HepG2 (cell line): ENCODE results near the gene C1QTNF12. TPM values are rescaled to one million over a fixed set of nuclear protein-coding genes. Genes with fewer than 3 reads are reported as not detected.

ENCODE experiments used
- FOSL2 ChIP-seq: sonication (generic); formaldehyde crosslinking; IDR thresholded peaks from 2 replicates; pipeline ENCODE4 v1.4.0; 2020; ENCODE audit warnings: missing genetic modification reagents
- GABPA ChIP-seq, 2 experiments: IDR thresholded peaks; 2 replicates each; pipeline ENCODE4 v1.6.1; 2011 to 2016; ENCODE audit warnings: low read depth in 2 of 2, low read length in 1 of 2, missing biosample characterization in 1 of 2, missing genetic modification characterization in 1 of 2
- JARID2 ChIP-seq: sonication (generic); formaldehyde crosslinking; IDR thresholded peaks from 2 replicates; pipeline ENCODE4 v1.8.1; 2023; ENCODE audit warnings: missing genetic modification reagents, inconsistent platforms; ENCODE audit not compliant: insufficient replicate concordance
- NCOA5 ChIP-seq: sonication (generic); formaldehyde crosslinking; IDR thresholded peaks from 2 replicates; pipeline ENCODE4 v1.4.0; 2020; ENCODE audit warnings: missing genetic modification reagents
- PTBP1 ChIP-seq: fragments of 200-400 bp; formaldehyde crosslinking; IDR thresholded peaks from 2 replicates; pipeline ENCODE4 v1.6.1; 2018; ENCODE audit warnings: low read length, low read depth; ENCODE audit not compliant: poor library complexity, severe bottlenecking
- TAF1 ChIP-seq: sonication (generic); formaldehyde crosslinking; IDR thresholded peaks from 2 replicates; pipeline ENCODE4 v1.4.0; 2020; ENCODE audit warnings: missing genetic modification reagents
- ZNF207 ChIP-seq: fragments of 450-650 bp; IDR thresholded peaks from 2 replicates; pipeline ENCODE4 v1.6.1; 2016; ENCODE audit warnings: antibody characterized with exemption, borderline replicate concordance
- ZNF382 ChIP-seq: sonication (generic); formaldehyde crosslinking; IDR thresholded peaks from 2 replicates; pipeline ENCODE4 v1.5.0; 2020; ENCODE audit warnings: missing genetic modification reagents, mild to moderate bottlenecking, borderline replicate concordance
- ZNF546 ChIP-seq: sonication (generic); formaldehyde crosslinking; conservative IDR thresholded peaks from 2 replicates; pipeline ENCODE4 v1.8.1; 2023; ENCODE audit warnings: mild to moderate bottlenecking, missing genetic modification reagents
- ZNF572 ChIP-seq: sonication (generic); formaldehyde crosslinking; IDR thresholded peaks from 2 replicates; pipeline ENCODE4 v1.5.1; 2020; ENCODE audit warnings: mild to moderate bottlenecking, missing genetic modification reagents
- polyA plus RNA-seq, 8 experiments: library from polyadenylated mRNA; depleted of rRNA in 3 of 8; stranded (reverse) in 7 of 8; unstranded in 1 of 8; fragments of >200 nt; fragmentation: Illumina TruSeq in 4 of 8; extraction: Trizol in 4 of 8; gene quantifications; 2 replicates each; pipeline versions ENCODE4 v1.2.1 to v1.2.3, GENCODE V29; 2011 to 2016; ENCODE audit warnings: low read depth in 4 of 8, missing spikeins in 1 of 8, mixed read lengths in 1 of 8; ENCODE audit not compliant: insufficient read depth in 1 of 8
- total RNA-seq, 5 experiments: library from RNA; depleted of rRNA; stranded (reverse); fragments of >200 nt; fragmentation: Illumina TruSeq; extraction: Trizol; gene quantifications; 2 replicates each; pipeline ENCODE4 v1.2.3, GENCODE V29; 2016; ENCODE audit warnings: low read depth in 1 of 5
- TF ChIP-seq, protein P1 (sequence below): sonication (generic); formaldehyde crosslinking; IDR thresholded peaks from 2 replicates; pipeline ENCODE4 v1.4.0; 2020; ENCODE audit warnings: missing genetic modification reagents
- TF ChIP-seq, protein P2 (sequence below): sonication (generic); formaldehyde crosslinking; IDR thresholded peaks from 2 replicates; pipeline ENCODE4 v1.5.1; 2020; ENCODE audit warnings: mild to moderate bottlenecking, missing genetic modification reagents, borderline replicate concordance
- TF ChIP-seq, protein P3 (sequence below): sonication (generic); formaldehyde crosslinking; IDR thresholded peaks from 2 replicates; pipeline ENCODE4 v1.4.0; 2020; ENCODE audit warnings: mild to moderate bottlenecking, missing genetic modification reagents
- TF ChIP-seq, protein P4 (sequence below): sonication (generic); formaldehyde crosslinking; IDR thresholded peaks from 2 replicates; pipeline ENCODE4 v1.4.0; 2020; ENCODE audit warnings: mild to moderate bottlenecking, low read depth, missing genetic modification reagents
- TF ChIP-seq, protein P5 (sequence below): sonication (generic); formaldehyde crosslinking; IDR thresholded peaks from 2 replicates; pipeline ENCODE4 v1.4.0; 2020; ENCODE audit warnings: missing genetic modification reagents
- TF ChIP-seq, protein P6 (sequence below): sonication (generic); formaldehyde crosslinking; IDR thresholded peaks from 2 replicates; pipeline ENCODE4 v1.4.0; 2020; ENCODE audit warnings: mild to moderate bottlenecking, missing genetic modification reagents

The C1QTNF12 gene
- total and polyA plus RNA-seq, 2 of the 13 experiments (the other 11 are each of a cell fraction or from before 2014, with no cell fraction given): 0.18 to 0.64 TPM

DNA sequence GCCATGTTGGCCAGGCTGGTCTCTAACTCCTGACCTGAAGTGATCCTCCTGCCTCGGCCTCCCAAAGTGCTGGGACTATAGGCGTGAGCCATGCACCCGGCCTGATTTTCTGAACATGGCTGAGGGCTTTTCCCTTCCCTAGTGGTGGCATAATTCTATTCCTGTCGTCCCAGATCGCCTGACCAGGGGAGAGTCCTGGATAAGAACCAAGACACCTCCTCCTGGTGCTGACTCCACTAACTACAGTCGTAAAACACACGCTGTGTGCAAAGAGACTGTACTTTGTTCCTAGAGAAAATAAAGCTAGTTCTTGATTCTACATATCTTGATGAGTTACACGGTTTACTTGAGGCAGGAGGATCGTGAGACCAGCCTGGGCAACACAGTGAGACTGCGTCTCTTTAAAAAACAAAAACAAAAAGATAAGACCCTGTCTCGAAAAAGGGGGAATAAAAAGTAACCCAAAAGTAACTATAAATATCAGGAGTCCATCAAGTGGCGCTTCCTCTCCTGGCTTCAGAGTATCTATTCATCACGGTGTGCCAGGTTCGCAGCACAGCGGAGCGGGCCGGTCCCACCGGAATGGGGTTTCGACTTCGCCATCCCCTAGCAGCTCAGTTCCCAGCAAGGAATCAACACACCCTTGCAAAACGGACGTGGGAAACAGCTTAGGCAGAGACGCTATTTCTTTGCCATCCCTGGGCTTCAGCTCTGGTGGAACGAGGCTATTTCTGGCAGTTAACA is 15.7 kb downstream of the C1QTNF12 start (continued):
- TF ChIP-seq ZNF572 (CRISPR knock-in tag): no peak
- TF ChIP-seq, protein P1, sequence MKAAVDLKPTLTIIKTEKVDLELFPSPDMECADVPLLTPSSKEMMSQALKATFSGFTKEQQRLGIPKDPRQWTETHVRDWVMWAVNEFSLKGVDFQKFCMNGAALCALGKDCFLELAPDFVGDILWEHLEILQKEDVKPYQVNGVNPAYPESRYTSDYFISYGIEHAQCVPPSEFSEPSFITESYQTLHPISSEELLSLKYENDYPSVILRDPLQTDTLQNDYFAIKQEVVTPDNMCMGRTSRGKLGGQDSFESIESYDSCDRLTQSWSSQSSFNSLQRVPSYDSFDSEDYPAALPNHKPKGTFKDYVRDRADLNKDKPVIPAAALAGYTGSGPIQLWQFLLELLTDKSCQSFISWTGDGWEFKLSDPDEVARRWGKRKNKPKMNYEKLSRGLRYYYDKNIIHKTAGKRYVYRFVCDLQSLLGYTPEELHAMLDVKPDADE (CRISPR knock-in tag): no peak
- TF ChIP-seq ZNF382 (CRISPR knock-in tag): no peak
- no peak for TF ChIP-seq ZNF546
- TF ChIP-seq FOSL2 (CRISPR knock-in tag): no peak
- TF ChIP-seq, protein P2, sequence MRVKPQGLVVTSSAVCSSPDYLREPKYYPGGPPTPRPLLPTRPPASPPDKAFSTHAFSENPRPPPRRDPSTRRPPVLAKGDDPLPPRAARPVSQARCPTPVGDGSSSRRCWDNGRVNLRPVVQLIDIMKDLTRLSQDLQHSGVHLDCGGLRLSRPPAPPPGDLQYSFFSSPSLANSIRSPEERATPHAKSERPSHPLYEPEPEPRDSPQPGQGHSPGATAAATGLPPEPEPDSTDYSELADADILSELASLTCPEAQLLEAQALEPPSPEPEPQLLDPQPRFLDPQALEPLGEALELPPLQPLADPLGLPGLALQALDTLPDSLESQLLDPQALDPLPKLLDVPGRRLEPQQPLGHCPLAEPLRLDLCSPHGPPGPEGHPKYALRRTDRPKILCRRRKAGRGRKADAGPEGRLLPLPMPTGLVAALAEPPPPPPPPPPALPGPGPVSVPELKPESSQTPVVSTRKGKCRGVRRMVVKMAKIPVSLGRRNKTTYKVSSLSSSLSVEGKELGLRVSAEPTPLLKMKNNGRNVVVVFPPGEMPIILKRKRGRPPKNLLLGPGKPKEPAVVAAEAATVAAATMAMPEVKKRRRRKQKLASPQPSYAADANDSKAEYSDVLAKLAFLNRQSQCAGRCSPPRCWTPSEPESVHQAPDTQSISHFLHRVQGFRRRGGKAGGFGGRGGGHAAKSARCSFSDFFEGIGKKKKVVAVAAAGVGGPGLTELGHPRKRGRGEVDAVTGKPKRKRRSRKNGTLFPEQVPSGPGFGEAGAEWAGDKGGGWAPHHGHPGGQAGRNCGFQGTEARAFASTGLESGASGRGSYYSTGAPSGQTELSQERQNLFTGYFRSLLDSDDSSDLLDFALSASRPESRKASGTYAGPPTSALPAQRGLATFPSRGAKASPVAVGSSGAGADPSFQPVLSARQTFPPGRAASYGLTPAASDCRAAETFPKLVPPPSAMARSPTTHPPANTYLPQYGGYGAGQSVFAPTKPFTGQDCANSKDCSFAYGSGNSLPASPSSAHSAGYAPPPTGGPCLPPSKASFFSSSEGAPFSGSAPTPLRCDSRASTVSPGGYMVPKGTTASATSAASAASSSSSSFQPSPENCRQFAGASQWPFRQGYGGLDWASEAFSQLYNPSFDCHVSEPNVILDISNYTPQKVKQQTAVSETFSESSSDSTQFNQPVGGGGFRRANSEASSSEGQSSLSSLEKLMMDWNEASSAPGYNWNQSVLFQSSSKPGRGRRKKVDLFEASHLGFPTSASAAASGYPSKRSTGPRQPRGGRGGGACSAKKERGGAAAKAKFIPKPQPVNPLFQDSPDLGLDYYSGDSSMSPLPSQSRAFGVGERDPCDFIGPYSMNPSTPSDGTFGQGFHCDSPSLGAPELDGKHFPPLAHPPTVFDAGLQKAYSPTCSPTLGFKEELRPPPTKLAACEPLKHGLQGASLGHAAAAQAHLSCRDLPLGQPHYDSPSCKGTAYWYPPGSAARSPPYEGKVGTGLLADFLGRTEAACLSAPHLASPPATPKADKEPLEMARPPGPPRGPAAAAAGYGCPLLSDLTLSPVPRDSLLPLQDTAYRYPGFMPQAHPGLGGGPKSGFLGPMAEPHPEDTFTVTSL (CRISPR knock-in tag): no peak
- TF ChIP-seq JARID2: peak; percentile 50
- TF ChIP-seq, protein P3, sequence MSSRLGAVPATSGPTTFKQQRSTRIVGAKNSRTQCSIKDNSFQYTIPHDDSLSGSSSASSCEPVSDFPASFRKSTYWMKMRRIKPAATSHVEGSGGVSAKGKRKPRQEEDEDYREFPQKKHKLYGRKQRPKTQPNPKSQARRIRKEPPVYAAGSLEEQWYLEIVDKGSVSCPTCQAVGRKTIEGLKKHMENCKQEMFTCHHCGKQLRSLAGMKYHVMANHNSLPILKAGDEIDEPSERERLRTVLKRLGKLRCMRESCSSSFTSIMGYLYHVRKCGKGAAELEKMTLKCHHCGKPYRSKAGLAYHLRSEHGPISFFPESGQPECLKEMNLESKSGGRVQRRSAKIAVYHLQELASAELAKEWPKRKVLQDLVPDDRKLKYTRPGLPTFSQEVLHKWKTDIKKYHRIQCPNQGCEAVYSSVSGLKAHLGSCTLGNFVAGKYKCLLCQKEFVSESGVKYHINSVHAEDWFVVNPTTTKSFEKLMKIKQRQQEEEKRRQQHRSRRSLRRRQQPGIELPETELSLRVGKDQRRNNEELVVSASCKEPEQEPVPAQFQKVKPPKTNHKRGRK (CRISPR knock-in tag): no peak
- TF ChIP-seq TAF1 (CRISPR knock-in tag): no peak
- TF ChIP-seq, protein P4, sequence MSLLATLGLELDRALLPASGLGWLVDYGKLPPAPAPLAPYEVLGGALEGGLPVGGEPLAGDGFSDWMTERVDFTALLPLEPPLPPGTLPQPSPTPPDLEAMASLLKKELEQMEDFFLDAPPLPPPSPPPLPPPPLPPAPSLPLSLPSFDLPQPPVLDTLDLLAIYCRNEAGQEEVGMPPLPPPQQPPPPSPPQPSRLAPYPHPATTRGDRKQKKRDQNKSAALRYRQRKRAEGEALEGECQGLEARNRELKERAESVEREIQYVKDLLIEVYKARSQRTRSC (CRISPR knock-in tag): peak; percentile 15; the same call in 1 of the 2 replicates
- TF ChIP-seq PTBP1: no peak
- TF ChIP-seq, protein P5, sequence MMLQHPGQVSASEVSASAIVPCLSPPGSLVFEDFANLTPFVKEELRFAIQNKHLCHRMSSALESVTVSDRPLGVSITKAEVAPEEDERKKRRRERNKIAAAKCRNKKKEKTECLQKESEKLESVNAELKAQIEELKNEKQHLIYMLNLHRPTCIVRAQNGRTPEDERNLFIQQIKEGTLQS (CRISPR knock-in tag): no peak
- TF ChIP-seq, protein P6, sequence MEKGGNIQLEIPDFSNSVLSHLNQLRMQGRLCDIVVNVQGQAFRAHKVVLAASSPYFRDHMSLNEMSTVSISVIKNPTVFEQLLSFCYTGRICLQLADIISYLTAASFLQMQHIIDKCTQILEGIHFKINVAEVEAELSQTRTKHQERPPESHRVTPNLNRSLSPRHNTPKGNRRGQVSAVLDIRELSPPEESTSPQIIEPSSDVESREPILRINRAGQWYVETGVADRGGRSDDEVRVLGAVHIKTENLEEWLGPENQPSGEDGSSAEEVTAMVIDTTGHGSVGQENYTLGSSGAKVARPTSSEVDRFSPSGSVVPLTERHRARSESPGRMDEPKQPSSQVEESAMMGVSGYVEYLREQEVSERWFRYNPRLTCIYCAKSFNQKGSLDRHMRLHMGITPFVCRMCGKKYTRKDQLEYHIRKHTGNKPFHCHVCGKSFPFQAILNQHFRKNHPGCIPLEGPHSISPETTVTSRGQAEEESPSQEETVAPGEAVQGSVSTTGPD (CRISPR knock-in tag): no peak
- TF ChIP-seq NCOA5 (CRISPR knock-in tag): no peak
- TF ChIP-seq ZNF207: no peak
- no peak for TF ChIP-seq GABPA (IDR thresholded peaks at IDR 0.05; ENCODE audit: low read depth, low read length)
- TF ChIP-seq GABPA (CRISPR knock-in tag; IDR thresholded peaks at IDR 0.05; ENCODE audit: low read depth): no peak
